HEK293 (cell line): ENCODE results near the gene SHTN1.

Experiments
- CTCF ChIP-seq: fragments of 450-650 bp; formaldehyde crosslinking; IDR thresholded peaks from 2 replicates; pipeline ENCODE4 v1.5.1; 2016; ENCODE audit warnings: missing biosample characterization, missing genetic modification characterization
- EGR2 ChIP-seq: fragments of 450-650 bp; formaldehyde crosslinking; IDR thresholded peaks from 2 replicates; pipeline ENCODE4 v1.5.1; 2016; ENCODE audit warnings: low read depth, missing biosample characterization, missing genetic modification characterization
- OVOL3 ChIP-seq: fragments of 450-650 bp; formaldehyde crosslinking; IDR thresholded peaks from 2 replicates; pipeline ENCODE4 v1.5.1; 2016; ENCODE audit warnings: missing biosample characterization, missing genetic modification characterization
- REST ChIP-seq: fragments of 450-650 bp; formaldehyde crosslinking; IDR thresholded peaks from 2 replicates; pipeline ENCODE4 v1.5.1; 2016; ENCODE audit warnings: missing biosample characterization, missing genetic modification characterization
- ZFP37 ChIP-seq: fragments of 450-650 bp; formaldehyde crosslinking; IDR thresholded peaks from 2 replicates; pipeline ENCODE4 v1.5.1; 2016; ENCODE audit warnings: missing biosample characterization, missing genetic modification characterization
- ZNF138 ChIP-seq: fragments of 450-650 bp; formaldehyde crosslinking; IDR thresholded peaks from 2 replicates; pipeline ENCODE4 v1.5.1; 2016; ENCODE audit warnings: missing biosample characterization, missing genetic modification characterization, borderline replicate concordance
- ZNF184 ChIP-seq: fragments of 450-650 bp; IDR thresholded peaks from 2 replicates; pipeline ENCODE4 v1.5.1; 2018; ENCODE audit warnings: missing biosample characterization, mild to moderate bottlenecking, missing genetic modification characterization
- ZNF24 ChIP-seq: fragments of 450-650 bp; formaldehyde crosslinking; IDR thresholded peaks from 2 replicates; pipeline ENCODE4 v1.5.1; 2016; ENCODE audit warnings: missing biosample characterization, missing genetic modification characterization
- ZNF274 ChIP-seq, 2 experiments: fragments of 200-500 bp in 1 of 2; fragments of 450-650 bp in 1 of 2; sonication (Bioruptor generic) in 1 of 2; formaldehyde crosslinking in 1 of 2; IDR thresholded peaks; 2 replicates each; pipeline versions ENCODE4 v1.5.1 to v1.6.1; 2014 to 2016; ENCODE audit warnings: borderline replicate concordance in 1 of 2, inconsistent platforms in 1 of 2, low read length in 1 of 2, missing biosample characterization in 1 of 2, missing genetic modification characterization in 1 of 2
- ZNF664 ChIP-seq: fragments of 450-650 bp; formaldehyde crosslinking; IDR thresholded peaks from 2 replicates; pipeline ENCODE4 v1.5.1; 2016; ENCODE audit warnings: missing biosample characterization, missing genetic modification characterization
- ZNF704 ChIP-seq: fragments of 450-650 bp; formaldehyde crosslinking; IDR thresholded peaks from 2 replicates; pipeline ENCODE4 v1.5.1; 2016; ENCODE audit warnings: missing biosample characterization, missing genetic modification characterization
- ZNF707 ChIP-seq: fragments of 450-650 bp; formaldehyde crosslinking; IDR thresholded peaks from 2 replicates; pipeline ENCODE4 v1.5.1; 2016; ENCODE audit warnings: missing biosample characterization, missing genetic modification characterization
- ZSCAN23 ChIP-seq: fragments of 450-650 bp; formaldehyde crosslinking; IDR thresholded peaks from 2 replicates; pipeline ENCODE4 v1.5.1; 2016; ENCODE audit warnings: missing biosample characterization, missing genetic modification characterization

GRCh38 chr10:116931806-116932205 lies 73.2 kb downstream of the SHTN1 start:
- no peak for TF ChIP-seq CTCF
- TF ChIP-seq ZNF707 (tag by site-specific recombination), result no peak
- no peak for TF ChIP-seq REST (tag by site-specific recombination)
- TF ChIP-seq ZNF704 (tag by site-specific recombination), result no peak
- no peak for TF ChIP-seq OVOL3 (tag by site-specific recombination)
- no peak for TF ChIP-seq ZNF138
- TF ChIP-seq ZNF24 (tag by site-specific recombination), result no peak
- no peak for TF ChIP-seq ZFP37 (tag by site-specific recombination)
- no peak for TF ChIP-seq ZSCAN23
- no peak for TF ChIP-seq ZNF274 (IDR thresholded peaks at IDR 0.05; ENCODE audit: low read length)
- TF ChIP-seq ZNF274 (tag by site-specific recombination; IDR thresholded peaks at IDR 0.05; ENCODE audit: borderline replicate concordance), result no peak
- no peak for TF ChIP-seq EGR2
- TF ChIP-seq ZNF184 (tag by site-specific recombination), result no peak
- TF ChIP-seq ZNF664 (tag by site-specific recombination), result no peak
